Neural crest cell (in vitro differentiated cells): ENCODE data around the gene SMAD7. TPM values are rescaled to one million over a fixed set of nuclear protein-coding genes. Genes with fewer than 3 reads are reported as not detected.
A peak's percentile ranks its signal among the peaks of the same experiment; 100 is the strongest.

Source experiments
- DNase-seq: peaks from one replicate; pipeline ENCODE4 v3.0.0; 2021; ENCODE audit warnings: low read depth, mixed read lengths, low spot score
- H3K27ac Mint-ChIP-seq: one replicate; pipeline ENCODE4 v1.8.0; 2021; ENCODE audit warnings: mild to moderate bottlenecking, mixed read lengths; ENCODE audit not compliant: unreplicated experiment
- H3K27me3 Mint-ChIP-seq: 2 replicates; pipeline ENCODE4 v1.8.0; 2021; ENCODE audit warnings: low read depth, mild to moderate bottlenecking, mixed read lengths
- H3K36me3 Mint-ChIP-seq: 2 replicates; pipeline ENCODE4 v1.8.0; 2021; ENCODE audit warnings: low read depth, mild to moderate bottlenecking, mixed read lengths
- H3K4me1 Mint-ChIP-seq: 2 replicates; pipeline ENCODE4 v1.8.0; 2021; ENCODE audit warnings: mixed read lengths
- H3K4me3 Mint-ChIP-seq: one replicate; pipeline ENCODE4 v1.8.0; 2021; ENCODE audit warnings: mild to moderate bottlenecking, mixed read lengths
- H3K9me3 Mint-ChIP-seq: 2 replicates; pipeline ENCODE4 v1.8.0; 2021; ENCODE audit warnings: mixed read lengths
- total RNA-seq: library from RNA; stranded (reverse); gene quantifications from 2 replicates; pipeline ENCODE4 v1.2.1, GENCODE V29; 2021
- TF ChIP-seq, protein P1 (sequence below): fragments of 200-600 bp; sonication (generic); conservative IDR thresholded peaks from 2 replicates; pipeline ENCODE4 v1.5.0; 2021; ENCODE audit warnings: antibody characterized with exemption, mild to moderate bottlenecking

Gene SMAD7
- total RNA-seq, 1 donor from 2014 or later, result 2.0 TPM

DNA sequence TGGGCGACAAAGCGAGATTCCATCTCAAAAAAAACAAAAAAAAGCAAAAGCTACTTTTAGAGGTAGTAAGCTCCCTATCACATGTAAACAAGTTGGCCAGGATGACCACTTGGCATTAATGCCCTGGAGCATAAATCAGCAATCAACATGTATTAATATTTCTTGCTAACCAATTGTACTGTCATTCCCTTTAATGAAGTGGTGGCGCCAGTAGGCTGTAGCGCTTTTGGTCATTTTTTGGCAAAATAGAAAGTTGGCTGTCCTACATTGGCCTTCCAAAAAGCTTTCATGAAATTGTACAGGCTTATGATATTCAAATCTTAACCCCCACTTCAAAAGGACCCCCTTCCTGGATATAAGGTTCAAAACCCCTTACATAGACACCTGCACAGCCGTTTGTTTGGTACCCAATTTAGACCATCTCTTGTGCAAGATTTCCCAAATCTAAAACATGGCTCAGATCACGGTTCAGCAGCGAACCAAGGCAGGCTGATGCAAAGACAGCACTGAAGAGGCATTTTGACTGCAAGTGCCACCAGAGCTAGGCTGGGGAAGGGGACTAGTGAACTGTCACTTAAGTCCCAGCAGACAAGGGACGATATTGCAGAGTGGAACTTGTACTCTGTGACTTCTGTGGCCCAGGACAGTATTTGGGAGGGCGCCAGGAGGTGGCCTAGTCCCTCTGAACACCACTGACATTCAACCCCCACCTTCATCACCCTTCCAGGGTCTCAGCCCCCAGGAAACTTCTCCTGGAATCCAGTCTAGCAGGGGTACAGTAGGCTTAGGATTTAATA is 31.9 kb downstream of the SMAD7 start:
- DNase-seq, result no peak
- TF ChIP-seq, protein P1, sequence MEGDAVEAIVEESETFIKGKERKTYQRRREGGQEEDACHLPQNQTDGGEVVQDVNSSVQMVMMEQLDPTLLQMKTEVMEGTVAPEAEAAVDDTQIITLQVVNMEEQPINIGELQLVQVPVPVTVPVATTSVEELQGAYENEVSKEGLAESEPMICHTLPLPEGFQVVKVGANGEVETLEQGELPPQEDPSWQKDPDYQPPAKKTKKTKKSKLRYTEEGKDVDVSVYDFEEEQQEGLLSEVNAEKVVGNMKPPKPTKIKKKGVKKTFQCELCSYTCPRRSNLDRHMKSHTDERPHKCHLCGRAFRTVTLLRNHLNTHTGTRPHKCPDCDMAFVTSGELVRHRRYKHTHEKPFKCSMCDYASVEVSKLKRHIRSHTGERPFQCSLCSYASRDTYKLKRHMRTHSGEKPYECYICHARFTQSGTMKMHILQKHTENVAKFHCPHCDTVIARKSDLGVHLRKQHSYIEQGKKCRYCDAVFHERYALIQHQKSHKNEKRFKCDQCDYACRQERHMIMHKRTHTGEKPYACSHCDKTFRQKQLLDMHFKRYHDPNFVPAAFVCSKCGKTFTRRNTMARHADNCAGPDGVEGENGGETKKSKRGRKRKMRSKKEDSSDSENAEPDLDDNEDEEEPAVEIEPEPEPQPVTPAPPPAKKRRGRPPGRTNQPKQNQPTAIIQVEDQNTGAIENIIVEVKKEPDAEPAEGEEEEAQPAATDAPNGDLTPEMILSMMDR, result no peak
- Mint-ChIP-seq H3K4me1 (peaks cover 40% of the 10 kb centered on the region), H3K27ac (no peak overlapping the region), H3K4me3 (no peak overlapping the region), H3K36me3 (peaks cover 2% of the 10 kb centered on the region), H3K27me3 (no peaks in the 10 kb centered on the region), H3K9me3 (no peaks in the 10 kb centered on the region)

DNA sequence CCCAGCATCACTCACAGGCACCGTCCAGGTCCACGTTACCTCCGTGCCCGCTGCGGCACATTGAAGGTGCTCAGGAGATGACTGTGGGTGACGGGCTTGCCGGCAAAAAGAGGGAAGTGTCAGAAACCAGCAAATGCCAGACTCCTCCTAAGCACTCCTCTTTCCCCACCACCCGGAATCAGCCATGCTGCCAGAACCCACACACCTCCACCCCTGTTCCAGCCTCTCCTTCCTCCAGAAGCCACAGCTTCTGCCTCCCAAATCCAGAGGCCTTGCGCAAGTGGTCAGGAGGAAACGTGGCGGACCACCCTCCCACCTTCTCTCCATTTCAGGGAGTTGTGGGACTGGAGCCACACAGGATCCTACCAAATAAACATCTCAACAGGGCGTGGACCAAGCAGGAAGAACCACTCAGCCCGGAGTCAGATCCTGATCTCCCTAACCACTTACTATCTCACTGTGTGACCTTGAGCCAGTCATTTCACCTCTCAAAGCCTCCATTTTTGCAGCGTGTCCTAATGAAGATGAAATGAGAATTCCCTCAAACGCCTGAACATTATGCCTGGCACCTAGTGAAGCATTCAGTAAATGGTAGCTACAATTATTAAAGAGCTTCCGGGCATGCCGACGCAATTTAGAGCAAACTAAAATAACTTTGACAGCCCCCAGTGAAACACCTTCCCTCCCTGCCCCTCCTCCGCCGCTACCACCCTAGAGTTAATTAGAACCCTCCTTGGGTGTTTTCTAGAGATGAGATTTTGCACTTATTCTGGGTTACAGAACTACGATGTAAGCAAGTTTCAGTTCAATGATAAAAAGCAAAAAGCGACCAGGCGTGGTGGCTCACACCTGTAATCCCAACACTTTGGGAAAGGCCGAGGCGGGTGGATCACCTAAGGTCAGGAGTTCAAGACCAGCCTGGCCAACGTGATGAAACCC is 32.9 kb downstream of the SMAD7 start:
- Mint-ChIP-seq H3K4me3 (no peak overlapping the region), H3K27me3 (no peaks in the 10 kb centered on the region), H3K4me1 (peaks cover 30% of the 10 kb centered on the region), H3K9me3 (no peaks in the 10 kb centered on the region), H3K27ac (no peak overlapping the region), H3K36me3 (peaks cover 2% of the 10 kb centered on the region)
- TF ChIP-seq, protein P1, result no peak
- DNase-seq, result no peak

DNA sequence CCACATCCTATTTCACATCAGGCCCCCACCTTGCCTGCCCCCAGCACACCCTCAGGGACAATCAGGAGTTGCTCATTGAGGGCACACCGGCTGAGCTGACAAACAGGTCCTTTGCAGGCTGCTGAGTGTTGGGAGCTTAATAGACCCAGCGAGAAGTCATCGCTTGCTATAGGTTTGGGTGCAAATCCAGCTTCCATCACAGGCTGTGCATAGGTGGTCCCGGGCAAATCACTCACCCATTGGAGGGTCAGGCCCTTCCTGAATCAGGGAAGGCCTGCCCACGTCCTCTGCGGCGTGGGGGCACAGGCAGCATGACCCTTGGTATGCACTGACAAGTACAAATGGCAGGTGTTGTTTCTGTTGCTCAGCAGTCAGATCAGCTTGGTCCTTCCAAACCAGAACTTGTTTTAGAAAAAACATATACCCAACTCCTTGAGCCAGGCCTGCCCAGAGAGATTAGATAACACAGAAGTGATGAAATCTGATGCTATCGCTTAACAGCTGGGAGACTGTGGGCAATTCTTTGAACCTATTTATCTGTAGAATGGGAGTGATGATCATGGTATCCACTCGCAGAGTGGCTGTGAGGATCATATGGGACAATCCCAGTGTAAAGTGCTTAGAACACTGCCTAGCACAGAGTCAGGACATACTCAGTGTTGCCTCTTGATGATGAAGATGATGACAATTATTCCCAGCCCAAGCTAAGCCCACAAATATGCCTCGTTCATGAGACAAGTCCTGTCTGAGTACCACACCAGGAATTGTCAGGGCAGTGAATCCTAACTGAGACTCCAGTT is 34.9 kb downstream of the SMAD7 start:
- H3K4me3 Mint-ChIP-seq, result no peak overlapping the region
- no peaks in the 10 kb centered on the region for H3K27me3 Mint-ChIP-seq
- peaks cover 20% of the 10 kb centered on the region for H3K4me1 Mint-ChIP-seq
- no peak for DNase-seq
- TF ChIP-seq, protein P1, result no peak
- H3K36me3 Mint-ChIP-seq, result peaks cover 2% of the 10 kb centered on the region
- no peaks in the 10 kb centered on the region for H3K9me3 Mint-ChIP-seq
- H3K27ac Mint-ChIP-seq, result peak overlapping the region; percentile 37

DNA sequence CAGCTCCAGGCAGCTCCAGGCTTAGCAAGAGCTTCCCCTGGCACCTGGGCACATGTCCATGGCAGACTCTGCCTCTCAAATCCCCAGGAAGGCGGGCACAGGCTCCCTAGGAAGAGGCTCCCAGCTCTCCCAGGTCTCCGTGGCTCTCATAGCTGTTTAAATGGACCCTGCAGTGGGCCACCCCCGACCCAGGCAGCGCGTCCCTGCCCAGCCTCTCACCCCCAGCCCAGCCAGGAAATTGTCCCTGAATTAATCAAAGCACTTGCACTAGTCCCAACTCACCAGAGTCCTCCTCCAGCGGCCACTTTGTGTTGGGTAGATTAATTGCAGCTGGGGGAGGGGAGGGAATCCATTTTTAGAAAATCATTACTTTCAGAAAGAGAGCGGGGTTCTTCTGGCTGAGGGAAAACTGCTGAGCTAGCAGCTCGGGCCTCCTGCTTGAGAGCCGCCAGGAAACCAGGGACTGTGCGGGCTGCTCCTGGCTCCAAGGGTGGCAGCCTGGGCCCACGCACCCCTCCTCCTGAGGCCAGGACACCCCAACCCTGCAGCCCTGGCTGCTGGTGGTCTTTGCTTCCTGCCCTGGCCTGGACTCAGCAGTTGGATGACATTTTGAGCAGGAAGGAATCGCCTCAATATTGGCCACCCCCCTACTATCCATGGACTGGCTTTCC is 36.0 kb downstream of the SMAD7 start:
- DNase-seq, result no peak
- H3K4me3 Mint-ChIP-seq, result no peak overlapping the region
- H3K27me3 Mint-ChIP-seq, result no peaks in the 10 kb centered on the region
- no peaks in the 10 kb centered on the region for H3K9me3 Mint-ChIP-seq
- peaks cover 12% of the 10 kb centered on the region for H3K4me1 Mint-ChIP-seq
- H3K27ac Mint-ChIP-seq, result no peak overlapping the region
- TF ChIP-seq, protein P1, result no peak
- H3K36me3 Mint-ChIP-seq, result no peaks in the 10 kb centered on the region

DNA sequence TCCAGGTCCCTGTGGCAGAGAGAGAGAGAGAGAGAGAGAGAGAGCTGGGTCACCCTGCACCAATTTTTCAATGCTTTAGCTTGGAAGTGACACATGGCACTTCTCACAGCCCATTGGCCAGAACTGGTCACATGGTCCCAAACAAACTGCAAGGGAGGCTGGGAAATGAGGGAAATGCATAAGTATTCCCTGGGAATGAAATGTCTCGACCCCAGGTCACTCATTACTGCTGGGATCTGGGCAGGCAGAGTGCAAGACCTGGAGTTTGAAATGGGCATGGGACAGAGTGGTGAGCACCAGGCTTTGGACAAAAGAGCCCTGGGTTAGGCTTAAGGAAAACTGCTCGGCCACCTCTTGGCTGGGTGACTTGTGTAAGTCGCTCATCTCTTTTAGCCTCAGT is 37.0 kb downstream of the SMAD7 start:
- Mint-ChIP-seq H3K36me3 (no peaks in the 10 kb centered on the region), H3K4me1 (peaks cover 12% of the 10 kb centered on the region), H3K27me3 (no peaks in the 10 kb centered on the region), H3K9me3 (no peaks in the 10 kb centered on the region), H3K27ac (no peak overlapping the region), H3K4me3 (no peak overlapping the region)
- DNase-seq, result no peak
- TF ChIP-seq, protein P1, result no peak
